SK-N-MC (cell line): Measurements from ENCODE around the gene ABCC1.

ENCODE experiments used
- EZH2 ChIP-seq: fragments of 200-600 bp; sonication (generic); IDR thresholded peaks from one replicate; pipeline ENCODE4 v1.6.1; 2017; ENCODE audit warnings: antibody characterized with exemption
- POLR2AphosphoS5 ChIP-seq: IDR thresholded peaks from 2 replicates; pipeline ENCODE4 v1.6.1; 2012; ENCODE audit warnings: mild to moderate bottlenecking, low read depth, low read length, borderline replicate concordance

DNA sequence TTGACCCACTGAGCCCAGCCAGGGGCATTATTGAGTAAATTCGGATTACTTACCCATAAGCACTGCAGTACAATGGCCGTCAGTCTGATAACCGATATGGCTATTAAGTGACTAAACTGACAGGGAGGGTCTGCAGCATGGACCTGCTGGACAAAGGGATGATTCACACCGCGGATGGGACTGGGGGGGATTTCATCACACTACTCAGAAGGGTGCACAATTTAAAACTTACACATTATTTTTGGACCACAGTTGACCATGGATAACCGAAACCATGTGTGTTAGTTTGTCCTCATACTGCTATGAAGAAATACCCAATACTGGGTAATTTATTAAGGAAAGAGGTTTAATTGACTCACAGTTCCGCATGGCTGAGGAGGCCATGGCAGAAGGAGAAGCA lies 167.4 kb downstream of the ABCC1 start:
- no peak for TF ChIP-seq POLR2AphosphoS5
- TF ChIP-seq EZH2, result no peak
